HCT116 (cell line): Measurements from ENCODE around the gene NHLRC1. TPM values are rescaled to one million over a fixed set of nuclear protein-coding genes. Genes with fewer than 3 reads are reported as not detected.

Experiments used
- CBX3 ChIP-seq: IDR thresholded peaks from 2 replicates; pipeline ENCODE4 v1.6.1; 2012; ENCODE audit warnings: low read depth
- CEBPB ChIP-seq: IDR thresholded peaks from 2 replicates; pipeline ENCODE4 v1.6.1; 2012; ENCODE audit warnings: low read depth
- EGR1 ChIP-seq: IDR thresholded peaks from 2 replicates; pipeline ENCODE4 v1.6.1; 2012; ENCODE audit warnings: low read depth
- EZH2phosphoT487 ChIP-seq: fragments of 200-600 bp; IDR thresholded peaks from 2 replicates; pipeline ENCODE4 v1.6.1; 2018; ENCODE audit warnings: antibody characterized with exemption, borderline replicate concordance
- FOSL1 ChIP-seq: IDR thresholded peaks from 2 replicates; pipeline ENCODE4 v1.6.1; 2012; ENCODE audit warnings: low read depth
- POLR2A ChIP-seq: IDR thresholded peaks from 2 replicates; pipeline ENCODE4 v1.7.0; 2011; ENCODE audit warnings: borderline replicate concordance; ENCODE audit not compliant: insufficient read depth, insufficient read length; ENCODE audit errors: extremely low read depth
- SP1 ChIP-seq: IDR thresholded peaks from 2 replicates; pipeline ENCODE4 v1.6.1; 2012; ENCODE audit warnings: low read depth
- ZNF274 ChIP-seq: fragments of 200-500 bp; sonication (Bioruptor generic); IDR thresholded peaks from 2 replicates; pipeline ENCODE4 v1.6.1; 2014; ENCODE audit warnings: mild to moderate bottlenecking, low read depth, low read length, inconsistent platforms
- total RNA-seq: library from RNA; stranded (reverse); gene quantifications from one replicate; pipeline ENCODE4 v1.2.1, GENCODE V29; 2021; ENCODE audit not compliant: unreplicated experiment
- TF ChIP-seq, protein P1 (sequence below): IDR thresholded peaks from 2 replicates; pipeline ENCODE4 v1.6.1; 2012; ENCODE audit warnings: low read depth
- TF ChIP-seq, protein P2 (sequence below): IDR thresholded peaks from 2 replicates; pipeline ENCODE4 v1.6.1; 2012
- TF ChIP-seq, protein P3 (sequence below), 3 experiments: fragments of 200-600 bp in 1 of 3; sonication (generic) in 1 of 3; IDR thresholded peaks in 2 of 3; conservative IDR thresholded peaks in 1 of 3; 2 replicates each; pipeline ENCODE4 v1.5.1; 2012 to 2017; ENCODE audit warnings: low read depth in 2 of 3, low read length in 2 of 3, antibody characterized with exemption in 1 of 3, borderline replicate concordance in 1 of 3, control low read depth in 1 of 3, mild to moderate bottlenecking in 1 of 3, mixed read lengths in 1 of 3, mixed run types in 1 of 3, moderate library complexity in 1 of 3; ENCODE audit not compliant: insufficient read depth in 1 of 3

The NHLRC1 gene
- total RNA-seq, 1 experiment from 2014 or later, result not detected

DNA sequence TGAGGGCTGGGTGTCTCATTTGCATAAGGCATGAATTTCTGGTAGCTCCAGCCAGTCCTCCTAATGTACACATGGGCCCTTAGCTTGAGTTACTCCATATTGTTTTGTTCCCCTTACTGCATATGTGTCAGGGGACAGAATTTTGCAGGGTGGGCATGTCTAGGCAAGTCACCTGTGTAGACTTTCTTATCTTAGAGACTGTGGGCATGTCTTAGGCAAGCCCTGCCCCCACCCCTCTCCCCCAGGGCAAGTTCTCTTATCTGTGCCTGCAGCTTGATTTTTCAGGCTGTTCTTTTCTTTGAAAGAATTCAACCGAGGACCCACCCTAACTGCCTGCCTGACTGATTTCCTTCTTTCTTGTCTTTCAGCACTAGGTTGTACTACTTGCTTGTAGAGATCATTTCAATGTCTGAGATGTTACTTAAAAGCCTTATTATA, 32.1 kb downstream of the NHLRC1 start (continued):
- TF ChIP-seq, protein P1, sequence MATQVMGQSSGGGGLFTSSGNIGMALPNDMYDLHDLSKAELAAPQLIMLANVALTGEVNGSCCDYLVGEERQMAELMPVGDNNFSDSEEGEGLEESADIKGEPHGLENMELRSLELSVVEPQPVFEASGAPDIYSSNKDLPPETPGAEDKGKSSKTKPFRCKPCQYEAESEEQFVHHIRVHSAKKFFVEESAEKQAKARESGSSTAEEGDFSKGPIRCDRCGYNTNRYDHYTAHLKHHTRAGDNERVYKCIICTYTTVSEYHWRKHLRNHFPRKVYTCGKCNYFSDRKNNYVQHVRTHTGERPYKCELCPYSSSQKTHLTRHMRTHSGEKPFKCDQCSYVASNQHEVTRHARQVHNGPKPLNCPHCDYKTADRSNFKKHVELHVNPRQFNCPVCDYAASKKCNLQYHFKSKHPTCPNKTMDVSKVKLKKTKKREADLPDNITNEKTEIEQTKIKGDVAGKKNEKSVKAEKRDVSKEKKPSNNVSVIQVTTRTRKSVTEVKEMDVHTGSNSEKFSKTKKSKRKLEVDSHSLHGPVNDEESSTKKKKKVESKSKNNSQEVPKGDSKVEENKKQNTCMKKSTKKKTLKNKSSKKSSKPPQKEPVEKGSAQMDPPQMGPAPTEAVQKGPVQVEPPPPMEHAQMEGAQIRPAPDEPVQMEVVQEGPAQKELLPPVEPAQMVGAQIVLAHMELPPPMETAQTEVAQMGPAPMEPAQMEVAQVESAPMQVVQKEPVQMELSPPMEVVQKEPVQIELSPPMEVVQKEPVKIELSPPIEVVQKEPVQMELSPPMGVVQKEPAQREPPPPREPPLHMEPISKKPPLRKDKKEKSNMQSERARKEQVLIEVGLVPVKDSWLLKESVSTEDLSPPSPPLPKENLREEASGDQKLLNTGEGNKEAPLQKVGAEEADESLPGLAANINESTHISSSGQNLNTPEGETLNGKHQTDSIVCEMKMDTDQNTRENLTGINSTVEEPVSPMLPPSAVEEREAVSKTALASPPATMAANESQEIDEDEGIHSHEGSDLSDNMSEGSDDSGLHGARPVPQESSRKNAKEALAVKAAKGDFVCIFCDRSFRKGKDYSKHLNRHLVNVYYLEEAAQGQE, result no peak
- TF ChIP-seq ZNF274 (no peak), CEBPB (no peak), POLR2A (no peak), EGR1 (no peak), FOSL1 (no peak), CBX3 (no peak), SP1 (no peak), EZH2phosphoT487 (no peak)
- TF ChIP-seq, protein P2, sequence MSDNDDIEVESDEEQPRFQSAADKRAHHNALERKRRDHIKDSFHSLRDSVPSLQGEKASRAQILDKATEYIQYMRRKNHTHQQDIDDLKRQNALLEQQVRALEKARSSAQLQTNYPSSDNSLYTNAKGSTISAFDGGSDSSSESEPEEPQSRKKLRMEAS, result no peak
- TF ChIP-seq, protein P3, sequence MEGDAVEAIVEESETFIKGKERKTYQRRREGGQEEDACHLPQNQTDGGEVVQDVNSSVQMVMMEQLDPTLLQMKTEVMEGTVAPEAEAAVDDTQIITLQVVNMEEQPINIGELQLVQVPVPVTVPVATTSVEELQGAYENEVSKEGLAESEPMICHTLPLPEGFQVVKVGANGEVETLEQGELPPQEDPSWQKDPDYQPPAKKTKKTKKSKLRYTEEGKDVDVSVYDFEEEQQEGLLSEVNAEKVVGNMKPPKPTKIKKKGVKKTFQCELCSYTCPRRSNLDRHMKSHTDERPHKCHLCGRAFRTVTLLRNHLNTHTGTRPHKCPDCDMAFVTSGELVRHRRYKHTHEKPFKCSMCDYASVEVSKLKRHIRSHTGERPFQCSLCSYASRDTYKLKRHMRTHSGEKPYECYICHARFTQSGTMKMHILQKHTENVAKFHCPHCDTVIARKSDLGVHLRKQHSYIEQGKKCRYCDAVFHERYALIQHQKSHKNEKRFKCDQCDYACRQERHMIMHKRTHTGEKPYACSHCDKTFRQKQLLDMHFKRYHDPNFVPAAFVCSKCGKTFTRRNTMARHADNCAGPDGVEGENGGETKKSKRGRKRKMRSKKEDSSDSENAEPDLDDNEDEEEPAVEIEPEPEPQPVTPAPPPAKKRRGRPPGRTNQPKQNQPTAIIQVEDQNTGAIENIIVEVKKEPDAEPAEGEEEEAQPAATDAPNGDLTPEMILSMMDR (IDR thresholded peaks at IDR 0.05 in 2 of 3, conservative IDR thresholded peaks at IDR 0.05 in 1 of 3; ENCODE audit: borderline replicate concordance in 1 of 3, insufficient read depth in 1 of 3, low read depth in 2 of 3, low read length in 2 of 3), result no peak
